HG03045 (cell line): Measurements from ENCODE around the gene OS9.
"Not testable (repeated sequence)": the region's sequence is repeated elsewhere in the genome, so short reads cannot be mapped to it uniquely, and the experiment has no call there.

Source experiments
- ATAC-seq: cut with Tn5 transposase; IDR thresholded peaks from one replicate; pipeline ENCODE4 v1.9.1; 2021; ENCODE audit warnings: mild to moderate bottlenecking, moderate library complexity; ENCODE audit not compliant: unreplicated experiment

Gene OS9

GRCh38 chr12:57693317-57693658, 644 bp upstream of the OS9 start:
- ATAC-seq: no peak

GRCh38 chr12:57694459-57695019, 607 bp downstream of the OS9 start:
- no peak for ATAC-seq

GRCh38 chr12:57695770-57696432, 2.0 kb downstream of the OS9 start:
- ATAC-seq: no peak

- no peak for ATAC-seq
Measured at GRCh38 chr12:57697076-57697475, 3.1 kb downstream of the OS9 start.

- no peak for ATAC-seq
Measured at GRCh38 chr12:57698414-57698813, 4.5 kb downstream of the OS9 start.

GRCh38 chr12:57700317-57700716, 6.4 kb downstream of the OS9 start:
- ATAC-seq: no peak

- ATAC-seq: no peak
Measured at GRCh38 chr12:57707250-57707649, 13.3 kb downstream of the OS9 start.

GRCh38 chr12:57708296-57708695, 14.4 kb downstream of the OS9 start:
- no peak for ATAC-seq

- no peak for ATAC-seq
Measured at GRCh38 chr12:57712701-57713100, 18.8 kb downstream of the OS9 start.

- ATAC-seq: no peak
Measured at GRCh38 chr12:57713209-57713608, 19.3 kb downstream of the OS9 start.

- ATAC-seq: not testable (repeated sequence)
Measured at GRCh38 chr12:57715036-57715748, 21.3 kb downstream of the OS9 start.

- no peak for ATAC-seq
Measured at GRCh38 chr12:57715786-57716185, 21.9 kb downstream of the OS9 start.

- no peak for ATAC-seq
Measured at GRCh38 chr12:57716305-57716704, 22.4 kb downstream of the OS9 start.

GRCh38 chr12:57717131-57717530, 23.2 kb downstream of the OS9 start:
- no peak for ATAC-seq

GRCh38 chr12:57717846-57718640, 24.1 kb downstream of the OS9 start:
- no peak for ATAC-seq

- ATAC-seq: no peak
Measured at GRCh38 chr12:57718641-57719528, 25.0 kb downstream of the OS9 start.

- no peak for ATAC-seq
Measured at GRCh38 chr12:57719777-57720605, 26.1 kb downstream of the OS9 start.

- ATAC-seq: no peak
Measured at GRCh38 chr12:57720606-57721595, 27.0 kb downstream of the OS9 start.
